Stimulated activated CD8-positive, alpha-beta memory T cell treated with anti-CD3 and anti-CD28 coated beads, Interleukin-7, amount 100 ng/mL, for 4 hours (primary cell): ENCODE results near the gene CCDC198.

ENCODE experiments used
- DNase-seq, 2 donors: peaks; one replicate each; pipeline ENCODE4 v3.0.0-alpha.2; 2020; ENCODE audit warnings: low read depth in 2 of 2

The CCDC198 gene

GRCh38 chr14:57493467-57494181, at the start of gene CCDC198:
CCDC198 (minus strand) TSS chr14:57493857; CDS start chr14:57493715, 142 bp downstream.
- no peak for DNase-seq

GRCh38 chr14:57533214-57533613, 39.6 kb upstream of the CCDC198 start:
- DNase-seq = no peak

GRCh38 chr14:57530571-57530970, 36.9 kb upstream of the CCDC198 start:
- no peak for DNase-seq

GRCh38 chr14:57526942-57527341, 33.3 kb upstream of the CCDC198 start:
- DNase-seq = no peak

GRCh38 chr14:57519043-57519442, 25.4 kb upstream of the CCDC198 start:
- DNase-seq = no peak

- DNase-seq = no peak
These were observed 18.6 kb upstream of the CCDC198 start for GRCh38 chr14:57512220-57512619.

GRCh38 chr14:57508756-57509155, 15.1 kb upstream of the CCDC198 start:
- DNase-seq = no peak

GRCh38 chr14:57502586-57503254, 9.1 kb upstream of the CCDC198 start:
- DNase-seq = no peak

- no peak for DNase-seq
These were observed 7.4 kb upstream of the CCDC198 start for GRCh38 chr14:57501039-57501557.

- no peak for DNase-seq
These were observed 5.0 kb upstream of the CCDC198 start for GRCh38 chr14:57498659-57499058.

- no peak for DNase-seq
These were observed 4.4 kb upstream of the CCDC198 start for GRCh38 chr14:57498035-57498434.

- DNase-seq = no peak
These were observed 1.8 kb upstream of the CCDC198 start for GRCh38 chr14:57495416-57495815.

GRCh38 chr14:57492859-57493258, 798 bp downstream of the CCDC198 start:
- DNase-seq = no peak

GRCh38 chr14:57491640-57492039, 2.0 kb downstream of the CCDC198 start:
- no peak for DNase-seq

- no peak for DNase-seq
These were observed 5.9 kb downstream of the CCDC198 start for GRCh38 chr14:57487771-57488170.

- no peak for DNase-seq
These were observed 6.8 kb downstream of the CCDC198 start for GRCh38 chr14:57486767-57487379.

- DNase-seq = no peak
These were observed 8.0 kb downstream of the CCDC198 start for GRCh38 chr14:57485635-57486034.

GRCh38 chr14:57482120-57482519, 11.5 kb downstream of the CCDC198 start:
- DNase-seq = no peak

GRCh38 chr14:57480051-57480450, 13.6 kb downstream of the CCDC198 start:
- no peak for DNase-seq

- no peak for DNase-seq
These were observed 14.5 kb downstream of the CCDC198 start for GRCh38 chr14:57479197-57479596.

GRCh38 chr14:57478050-57478449, 15.6 kb downstream of the CCDC198 start:
- DNase-seq = no peak

- DNase-seq = no peak
These were observed 22.7 kb downstream of the CCDC198 start for GRCh38 chr14:57470909-57471308.
